GM18499 (cell line): ENCODE measurements around the gene ARPC5L.
"Not testable (repeated sequence)": the region's sequence is repeated elsewhere in the genome, so short reads cannot be mapped to it uniquely, and the experiment has no call there.

Experiments
- ATAC-seq: cut with Tn5 transposase; IDR thresholded peaks from one replicate; pipeline ENCODE4 v1.9.1; 2021; ENCODE audit warnings: moderate number of reproducible peaks; ENCODE audit not compliant: insufficient read depth, unreplicated experiment

Gene ARPC5L

GRCh38 chr9:124840300-124840833, 21.6 kb upstream of the ARPC5L start:
- no peak for ATAC-seq

- ATAC-seq: no peak
These were observed 20.7 kb upstream of the ARPC5L start for GRCh38 chr9:124841075-124841821.

DNA sequence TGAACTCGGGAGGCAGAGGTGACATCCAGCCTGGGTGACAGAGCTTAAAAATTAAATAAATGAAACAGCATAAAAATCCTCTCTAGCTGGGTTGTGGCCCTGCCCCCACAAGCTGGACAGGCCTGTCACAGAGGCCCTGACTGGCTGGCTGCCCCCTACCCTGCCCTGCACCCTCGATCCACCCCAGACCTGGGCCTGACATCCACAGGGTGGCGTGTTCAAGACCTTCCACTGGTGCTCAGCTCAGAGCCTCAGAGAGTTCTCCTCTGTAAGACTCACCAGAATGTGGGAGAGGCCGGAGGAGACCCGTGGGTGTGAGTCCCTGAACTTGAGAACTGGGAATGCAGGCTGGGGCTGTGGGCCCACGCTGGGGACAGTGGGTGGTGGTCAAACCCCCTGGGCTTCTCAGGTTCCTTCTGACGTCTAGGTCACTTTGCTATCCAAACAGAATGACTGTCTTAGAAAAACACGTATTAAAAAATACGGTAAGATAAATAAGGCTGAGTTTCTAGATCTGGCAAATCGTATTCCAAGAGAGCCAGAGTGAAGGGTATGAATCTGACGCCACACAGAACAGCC, 18.4 kb upstream of the ARPC5L start:
- ATAC-seq: no peak

DNA sequence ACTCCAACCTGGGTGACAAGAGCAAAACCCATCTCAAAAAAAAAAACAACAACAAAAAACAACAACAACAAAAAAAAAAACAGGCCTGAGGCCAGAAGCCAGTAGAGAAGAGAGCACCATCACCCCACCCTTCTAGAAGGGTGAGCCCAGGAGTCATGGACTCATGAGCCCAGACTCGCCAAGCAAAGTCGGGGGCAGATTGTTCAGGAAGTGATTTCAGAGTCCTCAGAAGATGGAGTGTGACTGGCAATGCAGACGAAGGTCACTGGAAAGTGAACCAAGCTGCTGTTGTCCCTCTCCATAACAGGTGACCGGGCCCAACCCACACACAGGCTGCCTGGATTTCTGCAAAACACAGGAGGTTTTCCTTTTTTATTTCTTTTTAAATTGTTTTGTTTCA, 17.6 kb upstream of the ARPC5L start:
- ATAC-seq: no peak

DNA sequence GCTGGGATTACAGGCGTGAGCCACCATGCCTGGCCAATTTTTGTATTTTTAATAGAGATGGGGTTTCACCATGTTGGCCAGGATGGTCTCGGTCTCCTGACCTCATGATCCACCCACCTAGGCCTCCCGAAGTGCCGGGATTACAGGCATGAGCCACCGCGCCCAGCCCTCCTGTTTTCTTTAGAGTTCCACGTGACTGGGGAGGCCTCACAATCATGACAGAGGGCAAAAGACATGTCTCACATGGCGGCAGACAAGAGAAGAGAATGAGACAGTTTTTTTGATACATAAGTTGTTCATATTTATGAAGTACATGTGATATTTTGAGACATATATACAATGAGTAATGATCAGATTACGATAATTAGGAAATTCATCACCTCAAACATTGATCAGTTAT, 15.5 kb upstream of the ARPC5L start:
- not testable (repeated sequence) for ATAC-seq

DNA sequence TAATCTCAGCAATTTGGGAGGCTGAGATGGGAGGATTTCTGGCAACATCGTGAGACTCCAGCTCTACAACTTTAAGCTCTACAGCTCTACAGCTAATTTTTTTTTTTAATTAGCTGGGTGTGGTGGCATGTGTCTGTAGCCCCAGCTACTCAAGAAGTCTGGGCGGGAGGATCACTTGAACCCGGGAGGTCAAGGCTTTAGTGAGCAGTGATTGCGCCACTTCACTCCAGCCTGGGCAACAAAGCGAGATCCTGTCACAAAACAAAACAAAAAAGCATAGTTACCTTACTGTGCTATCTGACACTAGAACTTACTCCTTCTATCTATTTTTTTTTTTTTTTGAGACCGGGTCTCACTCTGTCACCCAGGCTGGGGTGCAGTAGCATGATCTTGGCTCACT, 15.0 kb upstream of the ARPC5L start:
- no peak for ATAC-seq

- ATAC-seq: no peak
These were observed 12.1 kb upstream of the ARPC5L start for GRCh38 chr9:124849801-124850200.

- no peak for ATAC-seq
These were observed 9.7 kb upstream of the ARPC5L start for GRCh38 chr9:124852121-124852828.

- no peak for ATAC-seq
These were observed 8.9 kb upstream of the ARPC5L start, which contains the start of gene WDR38 for GRCh38 chr9:124852829-124853531. WDR38 (plus strand) TSS chr9:124853460; CDS start chr9:124853532, 72 bp downstream.

GRCh38 chr9:124853605-124854143, 8.3 kb upstream of the ARPC5L start:
- no peak for ATAC-seq

DNA sequence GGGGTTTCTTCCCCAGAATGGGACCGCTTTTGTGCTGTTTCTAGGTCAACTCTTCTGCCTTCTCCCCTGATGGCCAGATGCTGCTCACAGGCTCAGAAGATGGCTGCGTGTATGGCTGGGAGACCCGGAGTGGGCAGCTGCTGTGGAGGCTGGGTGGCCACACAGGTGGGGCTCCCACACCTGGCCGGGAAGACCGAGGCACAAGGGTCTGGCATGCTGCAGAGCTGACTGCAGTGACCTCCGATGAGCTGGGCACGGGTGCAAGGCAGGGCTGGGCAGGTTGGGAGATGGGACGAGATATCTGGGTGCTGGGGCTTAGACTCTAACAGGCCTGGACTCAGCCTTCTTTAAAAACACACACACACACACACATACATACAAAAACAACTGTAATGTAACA, 7.8 kb upstream of the ARPC5L start:
- ATAC-seq: no peak

DNA sequence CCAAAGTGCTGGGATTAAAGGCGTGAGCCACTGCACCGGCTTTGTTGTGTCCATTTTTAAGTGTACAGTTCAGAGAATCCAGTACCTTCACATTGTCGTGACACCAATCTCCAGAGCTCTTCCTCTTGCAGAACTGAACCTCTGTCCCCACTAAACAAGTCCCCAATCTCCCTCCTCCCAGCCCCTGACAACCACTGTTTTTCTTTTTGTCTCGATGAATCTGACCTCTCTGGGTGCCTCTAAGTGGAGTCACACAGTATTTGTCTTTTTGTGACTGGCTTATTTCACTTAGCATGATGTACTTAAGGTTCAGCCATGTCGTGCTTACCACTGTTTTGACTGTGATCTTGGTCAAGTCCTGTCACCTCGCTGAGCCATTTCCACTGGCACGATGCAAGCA, 7.1 kb upstream of the ARPC5L start:
- ATAC-seq: no peak

DNA sequence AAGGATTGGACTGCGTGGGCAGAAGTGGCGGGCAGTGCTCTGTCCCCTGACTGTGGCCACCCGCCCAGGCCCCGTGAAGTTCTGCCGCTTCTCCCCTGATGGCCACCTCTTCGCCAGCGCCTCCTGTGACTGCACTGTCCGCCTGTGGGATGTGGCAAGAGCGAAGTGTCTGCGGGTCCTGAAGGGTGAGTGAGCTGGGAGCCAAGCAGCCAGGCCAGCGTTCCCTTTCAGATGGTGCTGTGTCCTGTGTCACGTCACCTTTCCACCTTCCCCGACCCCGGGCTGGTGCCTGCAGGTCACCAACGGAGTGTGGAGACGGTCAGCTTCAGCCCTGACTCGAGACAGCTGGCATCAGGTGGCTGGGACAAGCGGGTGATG, 6.4 kb upstream of the ARPC5L start:
- no peak for ATAC-seq

DNA sequence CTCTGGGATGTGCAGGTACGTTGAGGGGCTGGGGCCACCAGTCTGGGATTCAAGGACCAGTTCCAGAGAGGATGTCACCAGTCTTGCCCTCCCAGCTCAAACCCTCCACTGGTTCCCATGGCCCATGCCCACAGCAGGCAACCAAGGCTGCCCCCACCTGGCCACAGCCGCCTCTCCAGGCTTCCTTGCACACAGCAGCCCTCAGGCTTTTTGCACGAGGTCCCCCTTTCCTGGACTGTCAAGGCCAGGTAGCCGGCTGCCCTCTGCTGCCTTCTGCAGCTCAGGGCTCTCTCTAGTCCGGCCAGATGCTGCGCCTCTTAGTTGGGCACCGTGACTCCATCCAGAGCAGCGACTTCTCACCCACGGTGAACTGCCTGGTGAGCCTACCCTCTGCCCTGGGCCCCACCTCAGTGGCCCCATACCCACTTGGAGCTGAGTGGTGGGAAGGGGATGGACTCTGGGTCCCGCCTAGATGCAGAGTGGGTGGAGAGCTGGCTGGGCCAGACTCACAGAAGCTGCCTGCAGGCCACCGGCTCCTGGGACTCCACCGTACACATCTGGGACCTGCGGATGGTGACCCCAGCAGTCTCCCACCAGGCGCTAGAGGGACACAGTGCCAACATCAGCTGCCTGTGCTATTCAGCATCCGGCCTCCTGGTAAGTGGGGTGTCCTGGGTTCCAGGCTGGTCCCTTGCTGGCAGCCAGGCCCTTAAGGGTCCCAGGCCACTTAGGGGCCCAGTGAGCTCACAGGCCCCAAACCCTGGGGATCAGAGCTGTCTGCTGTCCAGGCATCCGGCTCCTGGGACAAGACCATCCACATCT, 5.8 kb upstream of the ARPC5L start:
- ATAC-seq: no peak

- no peak for ATAC-seq
These were observed 4.3 kb upstream of the ARPC5L start for GRCh38 chr9:124857533-124858162.

DNA sequence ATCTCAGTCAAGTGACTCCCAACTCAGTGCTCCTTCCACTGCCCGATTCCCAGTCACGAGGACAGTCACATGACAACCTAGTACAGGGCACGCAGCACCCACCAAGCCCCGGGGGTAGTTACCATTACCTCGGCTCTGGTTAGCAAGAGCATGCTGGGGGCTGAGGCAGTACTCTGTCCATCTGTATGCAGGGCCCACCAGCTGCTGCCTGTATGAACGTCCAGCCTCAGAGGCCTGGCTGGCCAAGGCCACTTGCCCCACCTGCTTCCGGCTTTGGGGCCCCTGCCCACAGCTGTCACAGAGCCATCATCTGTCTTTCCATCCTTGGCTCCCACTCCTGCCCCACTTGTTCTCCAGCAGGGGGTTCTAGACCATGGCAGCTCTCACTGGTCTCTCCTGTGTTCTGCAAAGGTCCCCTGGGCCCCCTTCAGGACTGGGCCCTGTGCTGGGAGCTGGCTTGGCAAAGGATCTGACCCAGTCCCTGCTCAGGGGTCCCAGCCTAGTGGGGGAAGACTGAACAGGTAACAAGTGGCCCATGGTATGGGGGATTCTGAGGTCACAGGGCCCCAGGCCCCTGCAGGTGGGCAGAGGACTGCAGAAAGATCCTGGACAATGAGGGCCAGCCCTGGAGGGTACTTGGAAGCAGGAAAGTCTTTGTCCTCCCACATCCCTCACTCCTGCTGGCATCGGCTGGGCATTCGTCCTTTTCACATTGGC, 3.4 kb upstream of the ARPC5L start:
- ATAC-seq: no peak

DNA sequence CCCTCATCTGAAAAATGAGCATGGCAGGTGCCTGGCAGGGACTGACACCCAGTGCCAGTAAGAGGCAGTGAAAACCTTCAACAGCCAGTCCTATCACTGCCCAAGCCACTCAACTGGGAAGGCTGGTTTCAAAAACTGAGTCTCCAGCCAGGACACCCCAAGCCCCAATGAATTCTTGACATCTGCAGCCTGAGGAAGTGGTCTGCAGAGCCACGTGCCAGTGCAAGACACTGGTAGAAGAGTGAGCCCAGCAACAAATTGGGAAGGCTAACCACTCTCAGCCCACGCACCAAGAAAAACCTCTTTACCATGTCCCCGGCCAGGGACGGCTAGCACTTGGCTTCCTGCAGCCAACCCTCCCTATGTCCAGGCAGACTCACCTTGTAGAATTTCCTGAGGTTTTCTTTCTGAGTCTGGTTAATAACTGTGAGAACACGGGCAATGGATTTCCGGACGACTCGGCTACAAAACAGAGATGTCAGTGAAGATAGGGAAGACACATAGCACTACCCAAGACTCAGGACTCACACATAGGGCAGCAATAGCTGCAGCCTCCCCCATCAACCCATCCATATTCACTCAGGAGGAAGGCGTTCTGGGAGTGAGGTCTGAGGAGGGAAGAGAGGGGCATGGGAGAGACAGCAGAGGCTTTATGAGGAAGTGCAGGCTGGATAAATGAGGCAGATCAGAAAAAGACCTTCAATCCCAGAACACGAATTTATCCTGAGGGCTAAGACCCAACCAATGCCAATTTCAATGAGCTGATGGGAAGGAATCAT, 1.9 kb upstream of the ARPC5L start:
- no peak for ATAC-seq
